ENCODE results near the gene YPEL2. TPM values are rescaled to one million over a fixed set of nuclear protein-coding genes. Genes with fewer than 3 reads are reported as not detected.
"Not testable (repeated sequence)": the region's sequence is repeated elsewhere in the genome, so short reads cannot be mapped to it uniquely, and the experiment has no call there.

The YPEL2 gene
- total RNA-seq, 2 experiments from 2014 or later: 0.88 to 3.1 TPM

- H3K4me1 ChIP-seq (ENCODE audit: insufficient read depth, low read length, poor library complexity, severe bottlenecking): peaks cover 12% of the 10 kb centered on the region
- BruUV-seq (replicated peaks): no TSS peak
- H3K79me2 ChIP-seq (ENCODE audit: insufficient read depth, low read depth, low read length): no peaks in the 10 kb centered on the region
- intact Hi-C loops (cut with micrococcal nuclease; ENCODE audit: unreplicated experiment): no loop called here
- H3K9me2 ChIP-seq (ENCODE audit: insufficient read depth, low read length): no peaks in the 10 kb centered on the region
- H3K36me3 ChIP-seq (ENCODE audit: insufficient read depth, low read length): no peaks in the 10 kb centered on the region
- POLR2A ChIA-PET: no interaction called here
- H2AFZ ChIP-seq (ENCODE audit: low read length): peak overlapping the region; percentile 64; the same call in 1 of the 2 replicates
- CTCF ChIA-PET (ENCODE audit: unreplicated experiment): no interaction called here
- H3K4me3 ChIP-seq (ENCODE audit: low read depth, low read length, poor library complexity, severe bottlenecking): no peak overlapping the region
- DNase-seq (ENCODE audit: low spot score): peak; percentile 10
- no peaks in the 10 kb centered on the region for H4K20me1 ChIP-seq (ENCODE audit: insufficient read depth, low read length)
- no peak for TF ChIP-seq EZH2phosphoT487 (IDR thresholded peaks at IDR 0.05; ENCODE audit: borderline replicate concordance, low read depth, low read length)
- no peak for TF ChIP-seq CTCF (conservative IDR thresholded peaks at IDR 0.05; ENCODE audit: low read length)
- H3K27ac ChIP-seq (ENCODE audit: low read depth, low read length, poor library complexity, severe bottlenecking): no peak overlapping the region
- peak overlapping the region; percentile 35 for H3K4me2 ChIP-seq (ENCODE audit: low read length)
- no peaks in the 10 kb centered on the region for H3K9me3 ChIP-seq (ENCODE audit: low read length)
Measured at GRCh38 chr17:59287452-59287851, 44.0 kb upstream of the YPEL2 start.

GRCh38 chr17:59287891-59288290, 43.6 kb upstream of the YPEL2 start:
- H4K20me1 ChIP-seq (ENCODE audit: insufficient read depth, low read length): no peaks in the 10 kb centered on the region
- H3K79me2 ChIP-seq (ENCODE audit: insufficient read depth, low read depth, low read length): no peaks in the 10 kb centered on the region
- POLR2A ChIA-PET: no interaction called here

DNA sequence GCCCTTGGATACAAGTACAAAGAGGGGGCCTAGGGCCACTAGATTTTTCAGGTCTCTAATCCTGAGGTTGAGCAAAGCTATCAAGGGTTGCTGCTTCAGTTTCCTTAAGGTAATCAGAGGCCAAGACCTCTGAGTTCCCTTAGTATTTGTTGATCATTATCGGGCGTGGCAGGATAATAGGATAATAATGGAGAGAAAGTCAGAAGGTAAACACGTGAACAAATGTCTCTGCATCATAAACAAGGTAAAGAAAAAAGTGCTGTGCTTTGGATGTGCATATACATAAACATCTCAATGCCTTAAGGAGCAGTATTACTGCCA, 41.5 kb upstream of the YPEL2 start:
- Histone ChIP-seq H3K9me2 (ENCODE audit: insufficient read depth, low read length) (no peaks in the 10 kb centered on the region), H3K4me2 (ENCODE audit: low read length) (no peak overlapping the region), H3K79me2 (ENCODE audit: insufficient read depth, low read depth, low read length) (no peaks in the 10 kb centered on the region), H2AFZ (ENCODE audit: low read length) (peak overlapping the region; percentile 85; the same call in 1 of the 2 replicates), H3K36me3 (ENCODE audit: insufficient read depth, low read length) (no peaks in the 10 kb centered on the region), H3K4me1 (ENCODE audit: insufficient read depth, low read length, poor library complexity, severe bottlenecking) (peaks cover 12% of the 10 kb centered on the region), H4K20me1 (ENCODE audit: insufficient read depth, low read length) (no peaks in the 10 kb centered on the region), H3K27ac (ENCODE audit: low read depth, low read length, poor library complexity, severe bottlenecking) (no peak overlapping the region), H3K9me3 (ENCODE audit: low read length) (no peaks in the 10 kb centered on the region), H3K4me3 (ENCODE audit: low read depth, low read length, poor library complexity, severe bottlenecking) (no peak overlapping the region)
- intact Hi-C loops (cut with micrococcal nuclease; ENCODE audit: unreplicated experiment): no loop called here
- ChIA-PET POLR2A (no interaction called here), CTCF (ENCODE audit: unreplicated experiment) (no interaction called here)
- DNase-seq (ENCODE audit: low spot score): no peak
- BruUV-seq (replicated peaks): no TSS peak
- TF ChIP-seq CTCF (conservative IDR thresholded peaks at IDR 0.05; ENCODE audit: low read length): no peak
- no peak for TF ChIP-seq EZH2phosphoT487 (IDR thresholded peaks at IDR 0.05; ENCODE audit: borderline replicate concordance, low read depth, low read length)

More at GRCh38 chr17:59287891-59288290, 43.6 kb upstream of the YPEL2 start:
- no TSS peak for BruUV-seq (replicated peaks)
- no peak for DNase-seq (ENCODE audit: low spot score)
- intact Hi-C loops (cut with micrococcal nuclease; ENCODE audit: unreplicated experiment): no loop called here
- TF ChIP-seq EZH2phosphoT487 (IDR thresholded peaks at IDR 0.05; ENCODE audit: borderline replicate concordance, low read depth, low read length) (no peak), CTCF (conservative IDR thresholded peaks at IDR 0.05; ENCODE audit: low read length) (no peak)
- no peaks in the 10 kb centered on the region for H3K9me2 ChIP-seq (ENCODE audit: insufficient read depth, low read length)
- H3K36me3 ChIP-seq (ENCODE audit: insufficient read depth, low read length): no peaks in the 10 kb centered on the region
- H3K4me3 ChIP-seq (ENCODE audit: low read depth, low read length, poor library complexity, severe bottlenecking): no peak overlapping the region
- no peak overlapping the region for H3K27ac ChIP-seq (ENCODE audit: low read depth, low read length, poor library complexity, severe bottlenecking)
- no peaks in the 10 kb centered on the region for H3K9me3 ChIP-seq (ENCODE audit: low read length)
- peaks cover 12% of the 10 kb centered on the region for H3K4me1 ChIP-seq (ENCODE audit: insufficient read depth, low read length, poor library complexity, severe bottlenecking)
- H2AFZ ChIP-seq (ENCODE audit: low read length): peak overlapping the region; percentile 64; the same call in 1 of the 2 replicates
- CTCF ChIA-PET (ENCODE audit: unreplicated experiment): no interaction called here
- peak overlapping the region; percentile 35 for H3K4me2 ChIP-seq (ENCODE audit: low read length)

DNA sequence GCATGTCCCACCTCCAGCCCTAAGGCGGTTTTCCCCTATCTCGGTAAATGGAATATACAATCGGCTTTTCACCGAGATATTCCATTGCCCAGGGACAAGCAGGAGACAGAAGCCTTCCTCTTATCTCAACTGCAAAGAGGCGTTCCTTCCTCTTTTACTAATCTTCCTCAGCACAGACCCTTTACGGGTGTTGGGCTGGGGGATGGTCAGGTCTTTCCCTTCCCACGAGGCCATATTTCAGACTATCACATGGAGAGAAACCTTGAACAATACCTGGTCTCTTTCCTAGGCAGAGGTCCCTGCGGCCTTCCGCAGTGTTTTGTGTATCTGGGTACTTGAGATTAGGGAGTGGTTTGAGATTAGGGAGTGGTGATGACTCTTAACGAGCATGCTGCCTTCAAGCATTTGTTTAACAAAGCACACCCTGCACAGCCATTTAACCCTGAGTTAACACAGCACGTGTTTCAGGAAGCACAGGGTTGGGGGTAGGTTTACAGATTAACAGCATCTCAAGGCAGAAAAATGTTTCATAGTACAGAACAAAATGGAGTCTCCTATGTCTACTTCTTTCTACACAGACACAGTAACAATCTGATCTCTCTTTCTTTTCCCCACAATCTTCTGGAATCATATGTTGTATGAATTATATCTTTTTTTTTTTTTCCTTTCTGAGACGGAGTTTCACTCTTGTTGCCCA, 41.0 kb upstream of the YPEL2 start:
- H4K20me1 ChIP-seq (ENCODE audit: insufficient read depth, low read length); H3K36me3 ChIP-seq (ENCODE audit: insufficient read depth, low read length); H3K9me3 ChIP-seq (ENCODE audit: low read length); BruUV-seq (replicated peaks); H3K4me2 ChIP-seq (ENCODE audit: low read length); H3K4me3 ChIP-seq (ENCODE audit: low read depth, low read length, poor library complexity, severe bottlenecking); H3K79me2 ChIP-seq (ENCODE audit: insufficient read depth, low read depth, low read length); H3K27ac ChIP-seq (ENCODE audit: low read depth, low read length, poor library complexity, severe bottlenecking); intact Hi-C loops (cut with micrococcal nuclease; ENCODE audit: unreplicated experiment); H3K9me2 ChIP-seq (ENCODE audit: insufficient read depth, low read length); DNase-seq (ENCODE audit: low spot score); POLR2A ChIA-PET: not testable (repeated sequence)
- peak overlapping the region; percentile 85; the same call in 1 of the 2 replicates for H2AFZ ChIP-seq (ENCODE audit: low read length)
- peaks cover 12% of the 10 kb centered on the region for H3K4me1 ChIP-seq (ENCODE audit: insufficient read depth, low read length, poor library complexity, severe bottlenecking)
- CTCF ChIA-PET (ENCODE audit: unreplicated experiment): interaction anchor here (0.6 kb wide), 1 partner anchor 146 kb away, joined by 3 read pairs; no protein-coding TSS in a partner anchor

Measured in OCI-LY7 (cell line).